Hepatocyte (in vitro differentiated cells): ENCODE results near the gene NUP62. TPM values are rescaled to one million over a fixed set of nuclear protein-coding genes. Genes with fewer than 3 reads are reported as not detected.
"Not testable (repeated sequence)": the region's sequence is repeated elsewhere in the genome, so short reads cannot be mapped to it uniquely, and the experiment has no call there.

Experiments used
- DNase-seq: peaks from one replicate; pipeline ENCODE4 v3.0.0-alpha.2; 2016; ENCODE audit warnings: low spot score
- H2AFZ ChIP-seq: fragments of 200-600 bp; sonication (generic); 2 replicates; pipeline ENCODE4 v1.6.0; 2016; ENCODE audit warnings: antibody characterized with exemption, mild to moderate bottlenecking
- H3K27ac ChIP-seq: fragments of 200-600 bp; sonication (generic); 2 replicates; pipeline ENCODE4 v1.5.1; 2016; ENCODE audit warnings: mild to moderate bottlenecking
- H3K27me3 ChIP-seq: fragments of 200-600 bp; sonication (generic); 2 replicates; pipeline ENCODE4 v1.6.1; 2016
- H3K36me3 ChIP-seq: fragments of 200-600 bp; sonication (generic); replicated peaks from 2 replicates; pipeline ENCODE4 v1.5.1; 2016; ENCODE audit warnings: low read depth; ENCODE audit not compliant: insufficient read depth
- H3K4me1 ChIP-seq: fragments of 200-600 bp; sonication (generic); 2 replicates; pipeline ENCODE4 v1.5.1; 2016; ENCODE audit warnings: mild to moderate bottlenecking, moderate library complexity; ENCODE audit not compliant: insufficient read depth
- H3K4me2 ChIP-seq: fragments of 200-600 bp; sonication (generic); 2 replicates; pipeline ENCODE4 v1.6.0; 2016
- H3K4me3 ChIP-seq: fragments of 200-600 bp; sonication (generic); 2 replicates; pipeline ENCODE4 v1.5.1; 2016; ENCODE audit warnings: mild to moderate bottlenecking
- H3K79me2 ChIP-seq: fragments of 200-600 bp; sonication (generic); 2 replicates; pipeline ENCODE4 v1.6.0; 2017; ENCODE audit warnings: mild to moderate bottlenecking
- H3K9me2 ChIP-seq: fragments of 200-600 bp; sonication (generic); replicated peaks from 2 replicates; pipeline ENCODE4 v1.6.0; 2017; ENCODE audit warnings: mild to moderate bottlenecking; ENCODE audit not compliant: insufficient read depth
- H3K9me3 ChIP-seq: fragments of 200-600 bp; sonication (generic); 2 replicates; pipeline ENCODE4 v1.5.1; 2016; ENCODE audit warnings: low read depth, mild to moderate bottlenecking
- H4K20me1 ChIP-seq: fragments of 200-600 bp; sonication (generic); 2 replicates; pipeline ENCODE4 v1.6.0; 2016; ENCODE audit warnings: mild to moderate bottlenecking; ENCODE audit not compliant: insufficient read depth, poor library complexity, severe bottlenecking
- CTCF ChIP-seq: fragments of 200-600 bp; sonication (generic); IDR thresholded peaks from 2 replicates; pipeline ENCODE4 v1.5.1; 2016; ENCODE audit warnings: antibody characterized with exemption, mild to moderate bottlenecking; ENCODE audit not compliant: poor library complexity
- EZH2 ChIP-seq: fragments of 200-600 bp; sonication (generic); IDR thresholded peaks from 2 replicates; pipeline ENCODE4 v1.6.1; 2016; ENCODE audit warnings: antibody characterized with exemption, mild to moderate bottlenecking, borderline replicate concordance
- EZH2phosphoT487 ChIP-seq: fragments of 200-600 bp; sonication (generic); IDR thresholded peaks from one replicate; pipeline ENCODE4 v1.6.1; 2018; ENCODE audit warnings: antibody characterized with exemption, mild to moderate bottlenecking, low read depth, moderate library complexity; ENCODE audit not compliant: unreplicated experiment, severe bottlenecking
- WGBS: methylation state at CpG from one replicate; pipeline ENCODE4 v1.1.6; 2016; ENCODE audit warnings: low lambda C conversion rate; ENCODE audit errors: missing lambda C conversion rate; 5-methylcytosine and 5-hydroxymethylcytosine counted together
- polyA plus RNA-seq: library from polyadenylated mRNA; unstranded; fragments of >200 nt; fragmentation: Nextera tagmentation; extraction: Ambion mirVana; gene quantifications from 2 replicates; pipeline ENCODE4 v1.2.1, GENCODE V29; 2016
- total RNA-seq: library from RNA; depleted of rRNA; stranded (reverse); fragments of >200 nt; gene quantifications from 2 replicates; pipeline ENCODE4 v1.2.3, GENCODE V29; 2014

NUP62 gene
- total and polyA plus RNA-seq, 2 experiments from 2014 or later: 33.5 to 33.8 TPM

- TF ChIP-seq EZH2 (no peak), CTCF (no peak), EZH2phosphoT487 (no peak)
- peak overlapping the region; percentile 98 for H3K27ac ChIP-seq
- no peak overlapping the region for H3K4me3 ChIP-seq
- no peaks in the 10 kb centered on the region for H3K27me3 ChIP-seq
- DNase-seq: no peak
- H3K9me2 ChIP-seq: no peaks in the 10 kb centered on the region
- peak overlapping the region; percentile 84 for H3K4me2 ChIP-seq
- WGBS: 93% methylated on average over 14 of the region's 14 CpGs
- H3K4me1 ChIP-seq: peaks cover 8% of the 10 kb centered on the region
- H3K36me3 ChIP-seq: no peaks in the 10 kb centered on the region
- H3K9me3 ChIP-seq: no peaks in the 10 kb centered on the region
- peaks cover 54% of the 10 kb centered on the region for H3K79me2 ChIP-seq
- no peaks in the 10 kb centered on the region for H4K20me1 ChIP-seq
- H2AFZ ChIP-seq: no peak overlapping the region
Observed at GRCh38 chr19:49927526-49928264, 1.6 kb downstream of the NUP62 start.

- Histone ChIP-seq H4K20me1 (peaks cover 3% of the 10 kb centered on the region), H3K4me1 (peaks cover 8% of the 10 kb centered on the region), H3K79me2 (peaks cover 66% of the 10 kb centered on the region), H3K36me3 (no peaks in the 10 kb centered on the region), H3K9me3 (no peaks in the 10 kb centered on the region), H3K4me2 (no peak overlapping the region), H3K27me3 (no peaks in the 10 kb centered on the region), H3K9me2 (no peaks in the 10 kb centered on the region), H3K27ac (no peak overlapping the region), H3K4me3 (no peak overlapping the region), H2AFZ (no peak overlapping the region)
- DNase-seq: no peak
- no peak for TF ChIP-seq EZH2phosphoT487
- no peak for TF ChIP-seq CTCF
- no peak for TF ChIP-seq EZH2
- WGBS: 94% methylated on average over 10 of the region's 10 CpGs
Observed at GRCh38 chr19:49926515-49926914, 2.8 kb downstream of the NUP62 start.

- H3K27me3 ChIP-seq: no peaks in the 10 kb centered on the region
- no peaks in the 10 kb centered on the region for H3K9me2 ChIP-seq
- peaks cover 8% of the 10 kb centered on the region for H3K4me1 ChIP-seq
- H2AFZ ChIP-seq: no peak overlapping the region
- TF ChIP-seq CTCF: no peak
- TF ChIP-seq EZH2: no peak
- TF ChIP-seq EZH2phosphoT487: no peak
- no peaks in the 10 kb centered on the region for H3K9me3 ChIP-seq
- no peak overlapping the region for H3K4me2 ChIP-seq
- no peaks in the 10 kb centered on the region for H3K36me3 ChIP-seq
- no peak for DNase-seq
- 97% methylated on average over 5 of the region's 5 CpGs for WGBS
- H3K79me2 ChIP-seq: peaks cover 76% of the 10 kb centered on the region
- peaks cover 3% of the 10 kb centered on the region for H4K20me1 ChIP-seq
- no peak overlapping the region for H3K27ac ChIP-seq
- no peak overlapping the region for H3K4me3 ChIP-seq
Observed at GRCh38 chr19:49925486-49925885, 3.8 kb downstream of the NUP62 start.

- not testable (repeated sequence) for H3K27ac ChIP-seq, H3K27me3 ChIP-seq, H3K9me2 ChIP-seq, H2AFZ ChIP-seq, DNase-seq, H3K4me1 ChIP-seq, H4K20me1 ChIP-seq, H3K4me3 ChIP-seq, H3K36me3 ChIP-seq, H3K4me2 ChIP-seq, H3K9me3 ChIP-seq
- WGBS: 97% methylated on average over 12 of the region's 13 CpGs
- peaks cover 83% of the 10 kb centered on the region for H3K79me2 ChIP-seq
Observed at GRCh38 chr19:49924881-49925210, 4.5 kb downstream of the NUP62 start.
